Esophagus muscularis mucosa (tissue), 4 donors: ENCODE data around the gene TEAD1. TPM values are rescaled to one million over a fixed set of nuclear protein-coding genes. Genes with fewer than 3 reads are reported as not detected.

ENCODE experiments used
- DNase-seq: peaks from one replicate; pipeline ENCODE4 v3.0.0-alpha.2; 2017; ENCODE audit errors: extremely low spot score
- H3K27ac ChIP-seq, 4 donors: fragments of 200-600 bp; sonication (generic); replicated peaks in 1 of 4; 1 replicate in 3 of 4; 2 replicates in 1 of 4; pipeline ENCODE4 v1.5.1; 2016 to 2019; ENCODE audit warnings: mild to moderate bottlenecking in 1 of 4
- H3K27me3 ChIP-seq, 4 donors: fragments of 200-600 bp; sonication (generic); one replicate each; pipeline versions ENCODE4 v1.5.1 to v1.6.0; 2016 to 2019
- H3K36me3 ChIP-seq, 4 donors: fragments of 200-600 bp; sonication (generic); one replicate each; pipeline ENCODE4 v1.5.1; 2016 to 2019
- H3K4me1 ChIP-seq, 4 donors: fragments of 200-600 bp; sonication (generic); one replicate each; pipeline ENCODE4 v1.5.1; 2016 to 2019
- H3K4me3 ChIP-seq, 4 donors: fragments of 200-600 bp; sonication (generic); 1 replicate in 2 of 4; 2 replicates in 2 of 4; pipeline ENCODE4 v1.5.1; 2016 to 2019; ENCODE audit warnings: mild to moderate bottlenecking in 4 of 4, moderate library complexity in 1 of 4
- H3K9me3 ChIP-seq, 4 donors: fragments of 200-600 bp; sonication (generic); 1 replicate in 3 of 4; 2 replicates in 1 of 4; pipeline ENCODE4 v1.5.1; 2016 to 2019
- EP300 ChIP-seq: sonication (generic); formaldehyde crosslinking; IDR thresholded peaks from one replicate; pipeline ENCODE4 v1.6.1; 2017; ENCODE audit warnings: antibody characterized with exemption
- POLR2A ChIP-seq: fragments of 450-650 bp; IDR thresholded peaks from one replicate; pipeline ENCODE4 v1.6.1; 2017; ENCODE audit warnings: antibody characterized with exemption, moderate library complexity, mild to moderate bottlenecking, low read depth
- POLR2AphosphoS5 ChIP-seq, 2 donors: sonication (generic); formaldehyde crosslinking; IDR thresholded peaks; one replicate each; pipeline ENCODE4 v1.6.1; 2017; ENCODE audit warnings: antibody characterized with exemption in 2 of 2
- WGBS: methylation state at CpG from one replicate; pipeline ENCODE4 v1.1.5; 2018; 5-methylcytosine and 5-hydroxymethylcytosine counted together
- intact Hi-C: fragments of 100-400 bp; cut with DNase I; formaldehyde crosslinking; loops from one replicate; pipeline ENCODE4 v1.15.1; 2023
- total RNA-seq, 4 donors: library from RNA; depleted of rRNA; stranded (reverse); fragments of >200 nt; gene quantifications; one replicate each; pipeline versions ENCODE4 v1.1.0 to v1.2.1, GENCODE V29; 2016
- TF ChIP-seq, protein P1 (sequence below), 3 experiments: fragments of 200-600 bp in 2 of 3; fragments of 450-650 bp in 1 of 3; sonication (generic) in 2 of 3; IDR thresholded peaks; one replicate each; pipeline ENCODE4 v1.5.1; 2017 to 2019; ENCODE audit warnings: antibody characterized with exemption in 3 of 3, mild to moderate bottlenecking in 2 of 3, moderate library complexity in 1 of 3

Gene TEAD1
- total RNA-seq, 4 donors from 2014 or later = 147 to 307 (median 232) TPM

DNA sequence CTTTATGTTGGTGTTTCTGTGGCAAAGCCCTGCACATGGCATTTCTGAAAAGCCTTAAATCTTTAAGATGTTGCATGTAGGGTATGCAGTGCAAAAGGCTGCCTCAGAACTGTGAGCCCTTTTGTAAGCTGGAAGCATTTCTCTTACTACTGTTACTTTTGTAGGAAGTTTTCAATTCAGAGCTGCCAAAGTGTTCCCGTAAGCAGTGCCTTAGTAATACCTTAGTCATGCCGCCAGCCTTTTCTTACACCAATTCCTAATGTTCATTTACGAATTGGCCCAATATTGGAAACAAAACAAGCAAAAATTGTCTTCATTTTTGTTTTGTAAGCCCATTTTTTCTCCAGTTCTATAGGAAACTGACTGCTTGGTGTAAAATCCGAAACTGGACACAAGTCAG, 267.4 kb downstream of the TEAD1 start:
- Histone ChIP-seq H3K27me3 (no peaks in the 10 kb centered on the region), H3K9me3 (peaks cover 0 to 6% (median under 1%) of the 10 kb centered on the region in 4 donors), H3K36me3 (peaks cover 21 to 68% (median 44%) of the 10 kb centered on the region in 4 donors), H3K27ac (no peak overlapping the region), H3K4me3 (no peak overlapping the region), H3K4me1 (no peaks in the 10 kb centered on the region)
- intact Hi-C loops = no loop called here
- DNase-seq = no peak
- TF ChIP-seq POLR2A = no peak
- TF ChIP-seq, protein P1, sequence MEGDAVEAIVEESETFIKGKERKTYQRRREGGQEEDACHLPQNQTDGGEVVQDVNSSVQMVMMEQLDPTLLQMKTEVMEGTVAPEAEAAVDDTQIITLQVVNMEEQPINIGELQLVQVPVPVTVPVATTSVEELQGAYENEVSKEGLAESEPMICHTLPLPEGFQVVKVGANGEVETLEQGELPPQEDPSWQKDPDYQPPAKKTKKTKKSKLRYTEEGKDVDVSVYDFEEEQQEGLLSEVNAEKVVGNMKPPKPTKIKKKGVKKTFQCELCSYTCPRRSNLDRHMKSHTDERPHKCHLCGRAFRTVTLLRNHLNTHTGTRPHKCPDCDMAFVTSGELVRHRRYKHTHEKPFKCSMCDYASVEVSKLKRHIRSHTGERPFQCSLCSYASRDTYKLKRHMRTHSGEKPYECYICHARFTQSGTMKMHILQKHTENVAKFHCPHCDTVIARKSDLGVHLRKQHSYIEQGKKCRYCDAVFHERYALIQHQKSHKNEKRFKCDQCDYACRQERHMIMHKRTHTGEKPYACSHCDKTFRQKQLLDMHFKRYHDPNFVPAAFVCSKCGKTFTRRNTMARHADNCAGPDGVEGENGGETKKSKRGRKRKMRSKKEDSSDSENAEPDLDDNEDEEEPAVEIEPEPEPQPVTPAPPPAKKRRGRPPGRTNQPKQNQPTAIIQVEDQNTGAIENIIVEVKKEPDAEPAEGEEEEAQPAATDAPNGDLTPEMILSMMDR (IDR thresholded peaks at IDR 0.05) = no peak
- no peak for TF ChIP-seq EP300
- TF ChIP-seq POLR2AphosphoS5 (IDR thresholded peaks at IDR 0.05) = no peak
- WGBS = 96% methylated on average over 4 of the region's 4 CpGs

DNA sequence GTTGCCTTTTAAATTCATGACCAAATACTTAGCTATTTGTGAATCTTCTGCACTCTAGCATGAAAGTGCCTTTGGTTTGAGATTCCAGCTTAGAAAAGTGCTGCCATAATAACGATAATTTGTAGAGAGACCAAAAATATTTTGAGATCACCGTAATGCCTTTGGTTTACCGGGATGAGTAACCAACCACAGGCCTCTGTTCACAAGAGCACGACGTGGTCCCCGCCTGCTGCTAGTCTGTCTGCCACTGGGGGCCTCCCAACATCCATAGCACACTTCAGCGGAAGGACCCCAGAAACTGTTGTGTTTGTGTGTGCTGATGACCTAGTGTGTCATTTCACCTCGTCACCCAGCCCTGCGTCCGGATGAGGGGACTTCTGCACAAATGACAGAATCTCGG, 267.9 kb downstream of the TEAD1 start:
- no peak overlapping the region for H3K27ac ChIP-seq
- no peak for TF ChIP-seq POLR2AphosphoS5 (IDR thresholded peaks at IDR 0.05)
- TF ChIP-seq, protein P1 (IDR thresholded peaks at IDR 0.05) = no peak
- no peak for TF ChIP-seq EP300
- TF ChIP-seq POLR2A = no peak
- peaks cover 0 to 11% (median 2%) of the 10 kb centered on the region in 4 donors for H3K9me3 ChIP-seq
- DNase-seq = no peak
- 89% methylated on average over 11 of the region's 11 CpGs for WGBS
- H3K4me3 ChIP-seq = no peak overlapping the region
- intact Hi-C loops = no loop called here
- peaks cover 16 to 63% (median 40%) of the 10 kb centered on the region in 4 donors for H3K36me3 ChIP-seq
- no peaks in the 10 kb centered on the region for H3K4me1 ChIP-seq
- no peaks in the 10 kb centered on the region for H3K27me3 ChIP-seq

DNA sequence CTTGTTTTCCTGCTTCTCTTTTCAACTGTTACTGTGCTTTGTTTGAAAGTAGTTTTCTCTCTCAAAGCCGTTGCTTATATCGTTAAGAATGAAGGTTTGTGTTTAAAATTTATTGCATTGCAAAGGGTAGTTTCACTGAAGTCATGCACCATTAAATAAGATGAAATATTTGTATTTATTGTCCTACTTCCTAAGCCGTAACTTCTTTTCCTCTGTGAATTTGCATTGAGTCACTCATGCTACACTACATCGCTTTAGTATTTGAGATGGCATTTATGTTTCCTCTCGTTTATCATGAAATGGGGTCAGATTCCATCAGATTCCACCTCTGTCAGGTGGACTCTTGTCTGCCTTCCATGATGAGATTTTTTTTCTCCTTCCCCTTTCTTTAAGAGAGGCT, 269.1 kb downstream of the TEAD1 start:
- TF ChIP-seq, protein P1 (IDR thresholded peaks at IDR 0.05) = no peak
- no peak for TF ChIP-seq POLR2AphosphoS5 (IDR thresholded peaks at IDR 0.05)
- no peak for TF ChIP-seq EP300
- no peak for TF ChIP-seq POLR2A
- Histone ChIP-seq H3K4me1 (no peaks in the 10 kb centered on the region), H3K27ac (no peak overlapping the region), H3K36me3 (peaks cover 10 to 52% (median 33%) of the 10 kb centered on the region in 4 donors), H3K9me3 (peaks cover 0 to 11% (median 2%) of the 10 kb centered on the region in 4 donors), H3K27me3 (no peaks in the 10 kb centered on the region), H3K4me3 (no peak overlapping the region)
- 88% methylated on average over 5 of the region's 5 CpGs for WGBS
- intact Hi-C loops = no loop called here
- no peak for DNase-seq

DNA sequence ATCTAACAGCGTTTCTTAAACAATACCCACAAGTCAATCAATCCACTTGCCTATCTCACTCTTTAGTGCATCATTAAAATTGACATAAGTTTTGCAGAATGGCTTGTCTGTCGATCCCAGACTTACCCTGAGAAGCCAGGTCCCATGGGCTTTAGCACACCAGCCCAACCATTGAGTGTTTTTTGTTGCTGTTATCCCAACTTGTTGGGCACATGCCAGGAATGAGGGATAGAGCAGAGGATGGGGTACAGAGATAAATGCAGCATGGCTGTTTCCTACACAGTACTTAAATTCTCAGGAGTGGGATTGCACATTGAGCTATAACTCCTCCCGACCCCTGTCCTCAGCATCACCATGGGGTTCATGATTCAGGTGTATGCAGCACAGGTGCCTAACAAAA, 270.7 kb downstream of the TEAD1 start:
- DNase-seq = no peak
- Histone ChIP-seq H3K9me3 (peaks cover 0 to 11% (median 2%) of the 10 kb centered on the region in 4 donors), H3K36me3 (peaks cover 0 to 37% (median 17%) of the 10 kb centered on the region in 4 donors), H3K27ac (no peak overlapping the region), H3K4me1 (no peaks in the 10 kb centered on the region), H3K27me3 (no peaks in the 10 kb centered on the region), H3K4me3 (no peak overlapping the region)
- intact Hi-C loops = no loop called here
- 94% methylated on average over 3 of the region's 3 CpGs for WGBS
- TF ChIP-seq POLR2AphosphoS5 (IDR thresholded peaks at IDR 0.05) (no peak), EP300 (no peak), POLR2A (no peak)
- TF ChIP-seq, protein P1 (IDR thresholded peaks at IDR 0.05) = no peak

DNA sequence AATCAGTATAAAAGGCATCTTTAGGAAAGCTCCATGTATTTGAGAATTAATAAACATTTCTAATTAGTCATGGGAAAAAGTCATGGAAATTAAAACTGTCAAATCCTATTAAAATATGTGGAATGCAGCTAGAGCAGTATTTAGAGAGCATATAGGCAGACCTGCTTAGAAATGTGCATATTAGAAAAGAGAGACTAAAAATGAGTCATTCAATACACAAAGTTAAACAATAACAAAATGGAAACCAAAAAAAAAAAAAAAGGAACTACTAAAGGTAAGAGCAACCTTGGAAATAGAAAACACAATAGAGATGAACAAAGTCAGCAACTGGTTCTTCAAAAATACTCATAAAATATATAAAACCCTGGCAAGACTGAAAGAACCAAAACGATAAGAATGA, 275.2 kb downstream of the TEAD1 start:
- WGBS = 79% methylated on average over 1 of the region's 1 CpG
- no peak for DNase-seq
- Histone ChIP-seq H3K27ac (no peak overlapping the region), H3K36me3 (peaks cover 0 to 4% (median 0%) of the 10 kb centered on the region in 4 donors), H3K4me3 (no peak overlapping the region), H3K4me1 (no peaks in the 10 kb centered on the region), H3K27me3 (no peaks in the 10 kb centered on the region), H3K9me3 (peaks cover 0 to 18% (median 10%) of the 10 kb centered on the region in 4 donors)
- no peak for TF ChIP-seq POLR2A
- no peak for TF ChIP-seq POLR2AphosphoS5 (IDR thresholded peaks at IDR 0.05)
- TF ChIP-seq, protein P1 (IDR thresholded peaks at IDR 0.05) = no peak
- no peak for TF ChIP-seq EP300
- intact Hi-C loops = no loop called here
